Stimulated activated CD8-positive, alpha-beta memory T cell treated with anti-CD3 and anti-CD28 coated beads, Interleukin-4, amount 100 ng/mL, for 1 hour (primary cell): ENCODE data around the gene PNRC1.
"Not testable (repeated sequence)": the region's sequence is repeated elsewhere in the genome, so short reads cannot be mapped to it uniquely, and the experiment has no call there.

Experiments used
- DNase-seq, 2 donors: peaks; one replicate each; pipeline ENCODE4 v3.0.0-alpha.2; 2020; ENCODE audit warnings: low read depth in 2 of 2, low spot score in 1 of 2

PNRC1 gene

DNA sequence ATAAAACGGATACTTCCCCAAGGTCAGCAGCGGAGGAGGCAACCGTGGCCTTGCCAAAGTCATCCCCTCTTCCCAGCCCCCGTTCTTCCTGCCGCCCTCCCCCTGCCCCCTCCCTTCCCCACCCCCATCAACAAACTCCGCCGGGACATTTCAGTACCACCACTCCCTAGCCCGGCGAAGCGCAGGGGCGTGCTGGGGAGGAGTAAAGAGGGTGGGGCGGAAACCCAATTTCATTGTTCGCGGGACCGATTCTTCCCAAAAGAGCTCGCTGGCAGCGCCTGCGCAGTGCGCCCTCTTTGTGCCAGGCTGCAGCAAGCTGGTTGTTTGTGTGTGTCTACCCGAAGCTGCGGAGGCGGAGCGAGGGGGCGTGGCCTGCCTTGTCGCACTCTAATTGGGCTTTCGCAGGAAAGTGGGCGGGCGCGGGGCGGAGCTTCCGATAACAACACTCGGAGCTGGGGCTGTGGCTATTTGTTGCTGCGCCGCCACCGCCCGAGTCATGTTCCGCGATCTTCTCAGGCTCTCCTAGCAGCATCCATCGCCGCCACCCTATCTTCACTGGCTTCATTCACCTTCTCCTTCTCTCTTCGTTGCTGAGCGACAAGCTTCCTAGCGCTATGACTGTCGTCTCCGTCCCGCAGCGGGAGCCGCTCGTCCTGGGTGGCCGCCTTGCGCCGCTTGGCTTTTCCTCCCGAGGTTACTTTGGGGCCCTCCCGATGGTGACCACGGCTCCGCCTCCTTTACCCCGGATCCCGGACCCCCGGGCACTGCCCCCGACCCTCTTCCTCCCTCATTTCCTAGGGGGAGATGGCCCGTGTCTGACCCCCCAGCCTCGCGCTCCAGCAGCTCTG, at the start of gene PNRC1:
Gene PNRC1 (plus strand): TSS at position 471 of the 848 bp plus-strand sequence. CDS start 144 bp downstream, at position 615.
- DNase-seq, result peak; percentile 100

DNA sequence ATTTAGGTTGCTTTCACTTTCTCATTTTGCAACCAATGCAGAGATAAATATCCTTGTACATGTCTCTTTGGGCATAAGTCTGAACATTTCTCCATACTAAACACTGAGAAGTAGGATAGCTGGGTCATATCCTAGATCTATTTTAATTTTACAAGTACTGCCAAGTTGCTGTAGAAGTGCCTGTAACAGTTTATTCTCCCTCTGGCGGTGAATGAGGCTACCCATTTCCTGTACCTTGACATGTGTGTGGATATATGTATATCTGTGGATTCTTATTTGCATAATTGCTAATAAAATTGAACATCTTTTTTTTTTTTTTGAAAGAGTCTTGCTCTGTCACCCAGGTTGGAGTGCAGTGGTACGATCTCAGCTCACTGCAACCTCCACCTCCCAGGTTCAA, 48.0 kb upstream of the PNRC1 start:
- DNase-seq, result no peak

DNA sequence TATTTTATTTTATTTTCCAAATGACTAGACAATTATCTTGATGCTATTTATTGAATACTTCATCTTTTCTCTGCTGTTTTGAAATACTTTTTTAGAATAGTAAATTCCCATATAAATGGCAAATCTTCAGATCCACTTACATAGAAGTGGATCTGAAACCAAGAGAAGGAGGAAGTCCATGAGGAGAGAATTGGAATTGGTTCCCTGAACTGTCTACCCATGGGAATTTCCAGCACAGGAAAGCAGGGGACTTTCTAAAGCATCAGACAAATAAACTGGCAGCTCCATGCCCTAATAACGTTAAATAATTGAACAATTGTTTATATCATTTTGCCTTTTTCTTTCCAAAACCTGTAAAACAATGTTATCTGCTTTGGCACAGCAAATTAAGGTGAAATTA, 47.1 kb upstream of the PNRC1 start:
- no peak for DNase-seq

DNA sequence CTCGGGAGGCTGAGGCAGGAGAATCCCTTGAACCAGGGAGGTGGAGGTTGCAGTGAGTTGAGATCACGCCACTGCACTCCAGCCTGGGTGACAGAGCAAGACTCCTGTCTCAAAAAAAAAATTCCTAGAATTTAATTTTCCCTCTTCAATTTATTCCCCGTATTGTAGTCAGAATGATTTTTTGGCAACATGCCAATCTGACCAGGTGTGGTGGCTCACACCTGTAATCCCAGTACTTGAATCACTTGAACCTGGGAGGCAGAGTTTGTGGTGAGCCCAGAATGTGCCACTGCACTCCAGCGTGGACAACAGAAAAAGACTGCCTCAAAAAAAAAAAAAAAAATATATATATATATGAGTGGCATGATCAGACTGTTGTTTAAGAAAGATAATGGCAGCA, 46.4 kb upstream of the PNRC1 start:
- DNase-seq, result not testable (repeated sequence)

DNA sequence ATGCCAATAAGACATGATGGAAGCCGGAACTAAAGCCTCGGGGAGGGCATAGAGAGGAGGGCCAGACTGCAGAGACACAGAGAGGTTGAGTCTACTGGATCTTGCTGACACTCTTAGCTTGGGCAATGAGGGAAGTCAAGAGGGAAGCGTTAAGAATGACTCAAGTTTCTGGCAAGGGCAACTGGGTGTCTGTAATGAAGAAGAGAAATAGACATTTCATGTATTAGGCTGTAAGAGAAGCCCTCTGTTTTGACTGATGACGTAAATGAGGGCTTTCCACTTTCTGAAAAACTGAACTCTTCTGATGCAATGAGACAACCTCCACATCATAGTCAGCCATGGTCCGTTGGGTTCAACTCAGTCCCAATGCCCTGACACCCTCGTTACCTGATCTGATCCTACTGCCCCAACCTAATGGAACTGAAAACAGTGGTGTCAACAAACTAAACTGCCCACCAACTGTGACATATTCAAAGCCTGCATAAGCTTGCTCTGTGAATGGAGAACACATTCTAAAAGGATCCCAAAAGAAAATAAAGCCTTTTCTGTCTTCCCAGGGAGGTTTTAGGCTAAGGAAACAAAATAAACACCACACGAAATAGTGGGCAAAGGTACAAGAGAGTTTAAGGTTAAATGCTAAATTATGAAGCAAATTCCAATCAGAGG, 45.8 kb upstream of the PNRC1 start:
- DNase-seq, result no peak

DNA sequence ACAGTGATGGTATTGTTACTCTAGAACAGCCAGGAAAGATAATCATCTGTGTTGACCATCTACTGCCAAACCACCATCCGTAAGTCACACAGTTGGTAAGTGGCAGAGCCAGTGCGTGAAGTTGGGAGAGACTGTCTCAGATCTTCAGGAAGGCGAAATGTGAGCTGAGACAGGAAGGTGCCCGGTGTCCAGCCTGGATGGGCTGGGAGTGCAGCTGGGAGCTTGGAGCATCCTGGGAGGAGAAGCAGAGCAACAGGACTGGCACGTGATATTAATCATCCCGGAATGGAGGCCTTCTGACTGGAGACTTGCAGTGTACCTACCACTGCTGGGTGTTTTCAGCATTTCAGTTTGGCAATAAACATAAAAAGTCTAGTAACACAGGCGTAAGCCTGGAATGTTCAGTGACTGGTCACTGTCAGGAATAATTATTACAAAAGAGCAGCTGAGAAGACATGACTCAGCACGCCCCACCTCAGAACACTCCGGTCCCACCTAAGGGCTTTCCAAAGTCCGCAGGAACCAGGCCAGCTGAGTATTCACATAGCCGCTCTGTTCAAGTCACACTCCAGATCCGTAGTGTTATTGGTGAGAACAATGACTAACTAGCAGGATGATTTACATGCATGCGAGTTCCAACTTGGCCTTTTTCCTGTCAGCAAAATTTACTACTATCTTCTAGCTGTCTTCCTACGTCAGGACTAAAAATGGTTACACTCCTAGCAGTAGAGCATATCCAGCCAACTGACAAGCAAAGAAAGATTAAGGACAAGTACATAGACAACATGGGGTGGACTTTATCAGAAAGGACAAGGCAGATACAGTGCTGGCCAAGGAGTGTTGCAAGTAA, 45.1 kb upstream of the PNRC1 start:
- no peak for DNase-seq

DNA sequence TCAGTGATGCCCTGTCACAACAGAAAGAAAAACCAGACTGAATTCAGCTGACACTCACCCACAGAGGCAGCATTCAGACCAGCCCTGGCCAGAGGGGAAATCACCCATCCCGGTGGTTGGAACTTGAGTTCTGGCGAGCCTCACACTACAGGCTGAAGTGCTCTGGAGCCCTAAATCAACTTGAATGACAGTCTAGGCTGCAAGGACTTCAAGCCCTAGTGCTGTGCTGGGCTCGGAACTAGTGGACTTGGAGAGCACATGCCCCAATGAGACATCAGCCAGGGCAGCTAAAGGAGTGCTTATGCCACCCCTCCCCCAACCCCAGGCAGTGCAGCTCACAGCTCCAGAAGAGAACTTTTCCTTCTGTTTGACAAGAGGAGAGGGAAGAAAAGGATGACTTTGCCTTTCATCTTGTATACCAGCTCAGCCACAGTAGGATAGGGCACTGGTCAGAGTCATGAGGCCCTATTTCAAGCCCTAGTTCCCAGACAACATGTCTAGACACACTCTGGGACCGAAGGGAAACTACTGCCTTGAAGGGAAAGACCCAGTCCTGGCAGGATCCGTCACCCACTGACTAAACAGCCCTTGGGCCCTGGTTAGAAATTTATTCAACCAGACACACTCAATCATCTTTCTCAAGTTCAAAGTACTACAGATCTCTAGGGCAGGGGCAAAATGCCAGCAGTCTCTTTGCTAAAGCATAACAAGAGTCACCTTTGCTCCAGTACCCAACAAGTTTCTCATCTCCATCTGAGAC, 43.2 kb upstream of the PNRC1 start:
- DNase-seq, result no peak

DNA sequence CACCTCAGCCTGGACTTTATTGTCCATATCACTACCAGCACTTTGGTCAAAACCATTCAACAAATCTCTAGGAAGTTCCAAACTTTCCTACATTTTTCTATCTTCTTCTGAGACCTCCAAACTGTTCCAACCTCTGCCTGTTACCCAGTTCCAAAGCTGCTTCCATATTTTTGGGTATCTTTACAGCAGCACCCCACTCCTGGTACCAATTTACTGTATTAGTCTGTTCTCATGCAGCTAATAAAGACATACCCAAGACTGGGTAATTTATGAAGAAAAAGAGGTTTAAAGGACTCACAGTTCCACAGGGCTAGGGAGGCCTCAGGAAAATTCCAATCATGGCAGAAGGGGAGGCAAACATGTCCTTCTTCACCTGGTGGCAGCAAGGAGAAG, 42.7 kb upstream of the PNRC1 start:
- not testable (repeated sequence) for DNase-seq

DNA sequence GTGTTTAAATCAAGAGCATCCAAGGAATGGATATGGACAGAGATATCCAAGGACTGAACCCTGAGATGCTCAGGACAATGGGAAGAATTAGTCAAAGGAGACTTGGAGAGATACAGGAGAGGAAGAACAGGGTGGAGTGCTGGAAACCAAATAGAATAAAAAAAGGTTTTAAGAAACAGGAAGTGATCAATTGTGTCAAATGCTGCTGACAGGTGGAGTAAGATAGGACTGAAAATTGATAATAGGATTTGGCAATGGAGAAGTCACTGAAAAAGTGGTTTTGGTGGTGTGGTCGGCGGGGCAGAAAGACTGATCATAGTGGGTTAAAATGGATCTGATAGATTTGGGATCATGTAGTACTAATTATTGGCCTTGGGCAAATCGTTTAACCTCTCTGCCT, 37.9 kb upstream of the PNRC1 start:
- no peak for DNase-seq

DNA sequence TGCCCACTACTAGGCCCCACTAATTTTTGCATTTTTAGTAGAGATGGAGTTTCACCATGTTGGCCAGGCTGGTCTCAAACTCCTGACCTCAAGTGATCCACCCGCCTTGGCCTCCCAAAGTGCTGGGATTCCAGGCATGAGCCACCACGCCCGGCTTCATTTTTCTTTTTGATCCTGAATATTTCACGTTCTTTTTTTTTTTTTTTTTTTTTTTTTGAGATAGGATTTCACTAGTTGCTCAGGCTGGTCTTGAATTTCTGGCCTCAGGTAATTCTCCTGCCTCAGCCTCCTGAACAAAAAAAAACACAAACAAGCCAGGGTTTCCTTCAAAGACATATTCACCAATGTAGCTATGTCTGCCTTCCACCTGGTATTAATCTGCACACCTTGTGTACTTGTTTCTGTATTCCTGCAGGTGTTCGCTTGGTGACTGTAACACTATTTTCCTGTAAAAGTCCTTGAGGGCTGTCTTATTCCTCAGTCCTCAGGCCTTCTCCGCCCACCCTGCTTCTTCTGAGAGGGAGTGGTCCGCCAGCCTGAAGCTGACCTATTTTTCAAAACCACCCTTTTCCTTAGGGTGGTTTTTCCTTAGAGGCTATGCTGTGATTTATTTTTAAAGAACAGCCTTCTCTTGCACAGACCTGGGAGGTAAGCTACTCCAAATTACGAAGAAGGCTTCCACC, 36.1 kb upstream of the PNRC1 start:
- no peak for DNase-seq

DNA sequence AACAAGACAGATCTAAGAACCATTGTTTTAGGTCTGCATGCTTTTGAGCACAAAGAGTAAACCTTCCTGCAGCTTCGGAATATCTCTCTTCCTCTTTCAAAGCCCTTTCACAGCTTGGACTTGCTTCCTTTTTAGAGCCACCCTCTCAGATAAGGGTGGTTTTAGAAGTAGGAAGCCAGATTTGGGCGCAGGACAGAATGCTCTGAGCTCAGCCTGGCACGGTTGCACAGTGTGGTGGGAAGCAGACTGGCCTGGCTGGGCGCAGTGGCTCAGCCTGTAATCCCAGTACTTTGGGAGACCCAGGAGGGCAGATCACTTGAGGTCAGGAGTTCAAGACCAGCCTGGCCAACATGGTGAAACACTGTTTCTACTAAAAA, 35.6 kb upstream of the PNRC1 start:
- DNase-seq, result no peak

DNA sequence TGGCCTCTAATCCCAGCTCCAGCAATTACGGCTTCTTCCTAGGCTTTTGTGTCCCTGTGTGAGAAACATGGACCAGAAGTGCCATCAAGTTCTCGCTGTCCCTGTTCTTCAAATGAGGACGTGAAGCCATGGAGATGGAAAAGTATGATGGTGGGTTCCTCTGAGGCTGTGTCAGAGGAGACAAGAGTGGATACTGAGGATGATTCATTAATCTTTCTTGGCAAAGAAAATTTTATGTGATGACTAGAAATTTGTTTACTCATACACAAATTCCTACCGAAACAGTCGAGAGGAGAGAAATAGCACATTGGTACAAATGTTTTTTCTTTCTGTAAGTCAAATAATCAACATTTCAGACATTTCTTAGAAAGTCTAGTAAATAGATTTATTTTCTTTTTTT, 35.0 kb upstream of the PNRC1 start:
- no peak for DNase-seq

DNA sequence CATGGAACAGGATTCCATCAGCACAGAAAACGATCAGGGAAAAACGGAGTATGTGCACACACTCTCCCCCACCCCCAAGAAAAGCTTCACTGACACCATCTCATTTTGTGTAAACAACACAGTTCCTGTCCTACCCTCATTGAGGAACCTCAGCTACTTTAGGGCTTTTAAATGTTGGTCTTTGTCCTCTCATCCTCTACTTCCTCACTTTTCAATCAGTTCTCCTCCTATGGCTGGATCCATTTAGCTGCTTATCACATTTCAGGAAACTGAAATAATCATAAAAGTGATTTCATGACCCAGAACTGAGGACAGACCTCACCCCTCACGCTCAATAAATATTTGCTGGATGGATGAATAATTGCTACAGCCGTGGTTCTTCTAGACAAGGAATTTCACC, 33.1 kb upstream of the PNRC1 start:
- DNase-seq, result no peak

DNA sequence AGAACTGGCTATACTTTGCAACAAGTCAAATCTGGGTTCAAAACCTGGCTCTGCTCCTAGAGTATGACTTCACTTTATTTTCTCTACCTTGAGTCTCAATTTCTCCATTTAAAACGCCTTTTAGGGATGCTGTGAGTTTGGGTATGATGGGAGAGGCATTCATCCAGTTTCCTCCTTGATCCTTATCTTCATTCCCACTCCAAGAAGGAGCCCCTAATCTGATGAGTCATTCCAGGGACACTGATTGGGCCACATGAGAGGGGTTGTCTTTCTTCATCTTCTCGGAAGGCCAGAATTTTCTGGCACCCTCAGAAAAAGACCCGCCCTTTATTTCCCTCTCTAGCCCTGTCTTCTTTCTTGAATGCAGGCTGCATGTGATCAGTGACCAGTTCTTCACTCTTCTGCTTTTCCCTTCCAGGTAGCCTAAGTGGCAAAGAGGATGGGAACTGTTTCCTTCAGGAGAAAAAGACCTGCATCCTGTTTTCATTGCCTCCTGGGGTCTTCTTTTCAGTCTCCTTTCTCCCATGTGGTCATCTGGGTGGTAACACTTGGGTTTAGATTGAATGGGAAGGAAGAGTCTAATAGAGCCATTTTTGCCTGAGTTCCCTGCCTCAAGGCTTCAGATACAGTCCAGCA, 32.1 kb upstream of the PNRC1 start:
- no peak for DNase-seq

DNA sequence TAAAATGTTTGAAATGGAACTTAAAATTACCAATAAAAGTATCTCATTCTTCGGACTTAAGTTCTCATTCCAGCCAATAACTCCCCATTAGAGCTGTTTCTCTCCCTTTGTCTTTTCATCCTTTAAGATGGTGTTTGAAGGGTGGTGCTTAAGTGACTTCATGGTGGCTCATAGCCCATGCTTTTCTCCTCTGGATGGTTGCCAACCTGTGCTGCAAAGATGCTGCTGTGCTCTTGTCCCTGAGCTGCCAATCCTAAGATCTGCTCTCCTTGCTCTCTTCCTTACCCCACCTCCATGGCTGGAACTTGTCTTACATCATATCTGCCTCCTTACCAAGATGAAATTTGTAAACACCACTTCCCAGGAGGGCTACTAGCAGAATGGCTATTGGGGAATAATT, 31.6 kb upstream of the PNRC1 start:
- DNase-seq, result no peak

DNA sequence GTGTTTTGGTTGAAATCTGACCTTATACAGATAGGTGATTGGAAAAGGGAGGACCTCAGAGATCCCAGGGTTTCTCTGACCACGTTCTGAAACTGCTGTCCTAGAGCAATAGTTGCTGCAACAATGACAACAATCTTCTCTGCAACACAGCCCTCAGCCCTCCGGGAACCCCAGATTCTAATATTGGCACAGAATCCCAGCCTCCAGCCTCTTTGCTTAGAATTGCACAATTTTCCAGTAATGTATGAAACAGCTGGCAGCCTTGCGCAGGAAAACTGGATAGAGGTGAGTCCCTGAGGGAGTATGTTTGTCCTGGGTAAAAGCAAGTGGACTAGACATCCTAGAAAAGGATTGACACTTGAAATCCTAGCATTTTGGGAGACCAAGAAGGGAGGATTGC, 30.4 kb upstream of the PNRC1 start:
- DNase-seq, result no peak

DNA sequence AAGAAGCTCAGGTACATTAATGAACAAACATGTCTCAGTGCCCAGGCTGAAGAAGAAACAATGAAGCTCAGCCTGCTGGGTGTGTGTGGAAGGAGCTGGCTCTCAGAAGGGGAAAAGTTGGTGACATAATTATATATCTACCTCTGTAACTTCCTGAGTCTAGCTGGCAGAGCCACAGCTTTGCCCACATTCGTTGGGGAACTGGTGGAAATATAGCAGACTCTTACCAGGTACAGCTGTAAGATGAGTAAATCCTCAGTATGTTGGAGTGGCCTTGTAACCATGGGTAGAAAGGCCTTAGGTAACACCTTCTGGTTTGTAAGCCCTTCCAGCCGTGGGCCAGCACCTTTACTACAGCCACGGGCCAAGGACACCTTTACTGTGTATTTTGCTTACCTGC, 29.9 kb upstream of the PNRC1 start:
- no peak for DNase-seq

DNA sequence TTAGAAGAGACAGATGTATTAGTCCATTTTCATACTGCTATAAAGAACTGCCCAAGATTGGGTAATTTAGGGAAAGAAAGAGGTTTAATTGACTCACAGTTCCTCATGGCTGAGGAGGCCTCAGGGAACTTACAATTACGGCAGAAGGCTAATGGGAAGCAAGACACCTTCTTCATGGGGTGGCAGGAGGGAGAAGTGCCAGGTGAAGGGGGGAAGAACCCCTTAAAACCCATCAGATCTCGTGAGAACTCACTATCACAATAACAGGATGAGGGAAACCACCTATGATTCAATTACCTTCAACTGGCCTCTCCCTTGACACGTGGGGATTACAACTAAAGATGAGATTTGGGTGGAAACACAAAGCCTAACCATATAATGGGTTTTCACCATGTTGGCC, 28.9 kb upstream of the PNRC1 start:
- DNase-seq, result no peak

DNA sequence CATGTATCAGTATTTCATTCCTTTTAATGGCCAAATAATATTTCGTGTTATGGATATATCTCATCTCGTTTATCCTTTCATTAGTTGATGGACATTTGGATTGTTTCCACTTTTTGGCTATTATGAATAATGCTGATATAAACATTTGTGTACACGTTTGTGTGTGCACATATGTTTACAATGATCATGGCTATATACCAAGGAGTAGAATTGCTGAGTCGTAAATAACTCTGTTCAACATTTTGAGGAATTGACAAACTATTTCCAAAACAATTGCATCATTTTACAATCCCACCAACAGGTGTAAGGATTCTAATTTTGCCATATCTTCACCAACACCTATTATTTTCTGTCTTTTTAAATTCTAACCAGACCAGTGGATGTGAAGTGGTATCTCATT, 26.3 kb upstream of the PNRC1 start:
- DNase-seq, result no peak

DNA sequence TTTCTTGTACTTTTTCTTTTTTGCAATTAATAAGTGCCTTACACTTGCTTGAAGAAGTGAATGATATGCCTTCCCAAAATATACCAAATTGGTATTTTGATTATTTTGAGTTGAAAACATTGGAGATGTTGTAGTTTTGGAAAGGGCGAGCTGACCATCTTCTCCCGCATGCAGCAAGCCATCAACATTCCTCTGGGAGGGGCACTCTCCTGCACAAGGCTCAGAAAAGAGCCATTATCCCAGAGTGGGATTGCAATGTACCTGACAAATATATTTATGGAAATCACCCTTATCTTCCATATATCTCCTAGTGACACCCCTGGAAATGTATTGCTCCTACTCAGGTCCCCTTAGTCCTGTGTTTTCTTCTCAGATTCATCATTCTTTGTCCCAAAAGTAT, 22.8 kb upstream of the PNRC1 start:
- DNase-seq, result no peak
